Measurements from ENCODE around the gene H1-8.

The H1-8 gene

DNA sequence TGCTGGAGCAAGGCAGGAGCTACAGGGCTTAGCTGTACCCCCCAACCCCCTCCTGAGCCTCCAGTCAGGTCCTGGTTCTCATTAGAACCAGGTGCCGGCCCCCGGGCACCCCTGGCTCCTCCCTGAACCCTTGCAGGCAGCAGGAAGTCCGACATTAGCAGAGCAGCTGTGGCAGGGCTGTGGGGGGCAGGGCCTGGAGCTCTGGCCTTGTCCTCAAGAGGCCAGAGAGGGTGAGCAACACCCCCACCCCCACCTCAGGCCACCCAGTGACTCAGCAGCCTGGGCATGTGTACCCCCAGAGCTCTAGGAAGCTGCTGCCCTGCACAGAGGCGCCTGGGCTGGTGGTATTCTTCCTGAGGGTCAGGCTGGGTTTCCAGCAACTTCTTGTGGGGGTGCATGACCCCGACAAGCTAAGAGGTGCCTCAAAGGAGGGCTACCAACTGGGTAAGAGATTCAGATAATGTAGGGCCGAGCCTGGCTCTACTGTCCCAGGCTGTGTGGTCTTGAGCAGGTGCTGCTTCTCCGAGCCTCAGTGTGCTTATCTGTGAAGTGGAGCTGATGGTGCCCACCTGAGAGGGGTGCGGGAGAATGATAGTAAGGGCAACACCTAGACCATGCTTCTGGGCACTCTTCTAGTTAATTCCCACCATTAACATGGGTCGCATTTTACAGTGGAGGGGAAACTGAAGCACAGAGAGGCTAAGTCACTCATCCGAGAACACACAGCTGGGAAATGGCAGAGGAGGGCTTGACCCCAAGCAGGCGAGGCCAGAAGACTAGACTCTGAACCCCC lies 16.0 kb downstream of the H1-8 start:
- no peak overlapping the region for H3K4me3 ChIP-seq (ENCODE audit: control insufficient read depth, low read depth, low read length)
- TF ChIP-seq, protein P1, sequence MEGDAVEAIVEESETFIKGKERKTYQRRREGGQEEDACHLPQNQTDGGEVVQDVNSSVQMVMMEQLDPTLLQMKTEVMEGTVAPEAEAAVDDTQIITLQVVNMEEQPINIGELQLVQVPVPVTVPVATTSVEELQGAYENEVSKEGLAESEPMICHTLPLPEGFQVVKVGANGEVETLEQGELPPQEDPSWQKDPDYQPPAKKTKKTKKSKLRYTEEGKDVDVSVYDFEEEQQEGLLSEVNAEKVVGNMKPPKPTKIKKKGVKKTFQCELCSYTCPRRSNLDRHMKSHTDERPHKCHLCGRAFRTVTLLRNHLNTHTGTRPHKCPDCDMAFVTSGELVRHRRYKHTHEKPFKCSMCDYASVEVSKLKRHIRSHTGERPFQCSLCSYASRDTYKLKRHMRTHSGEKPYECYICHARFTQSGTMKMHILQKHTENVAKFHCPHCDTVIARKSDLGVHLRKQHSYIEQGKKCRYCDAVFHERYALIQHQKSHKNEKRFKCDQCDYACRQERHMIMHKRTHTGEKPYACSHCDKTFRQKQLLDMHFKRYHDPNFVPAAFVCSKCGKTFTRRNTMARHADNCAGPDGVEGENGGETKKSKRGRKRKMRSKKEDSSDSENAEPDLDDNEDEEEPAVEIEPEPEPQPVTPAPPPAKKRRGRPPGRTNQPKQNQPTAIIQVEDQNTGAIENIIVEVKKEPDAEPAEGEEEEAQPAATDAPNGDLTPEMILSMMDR (IDR thresholded peaks at IDR 0.05; ENCODE audit: control insufficient read depth, insufficient read depth, low read depth, low read length, missing control alignments), result no peak
- DNase-seq (ENCODE audit: low read depth), result peak; percentile 43

DNA sequence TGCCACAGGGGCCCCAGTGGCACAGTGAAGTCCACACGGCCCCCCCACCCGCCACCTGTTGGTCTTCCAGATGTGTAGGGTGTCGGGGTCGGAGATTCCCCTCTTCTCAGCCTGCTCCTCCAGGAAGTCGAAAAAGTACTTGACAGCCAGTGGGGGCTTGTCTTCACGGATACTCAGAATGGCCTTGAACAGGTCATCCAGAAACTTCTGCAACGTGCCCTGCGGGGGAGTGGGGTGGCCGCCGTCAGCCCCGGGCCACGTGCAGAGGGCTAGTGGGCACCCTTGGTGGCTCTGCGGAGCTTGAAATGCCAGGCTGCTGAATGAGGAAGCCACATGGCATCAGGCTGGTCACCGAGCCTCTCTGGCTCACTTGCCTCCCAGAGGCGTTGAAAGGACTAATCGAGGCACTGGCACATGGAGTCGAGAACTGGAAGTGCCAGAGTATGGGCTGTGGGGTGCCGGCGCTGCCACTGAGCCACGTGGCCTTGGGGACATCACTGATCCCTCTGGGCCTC lies 16.6 kb downstream of the H1-8 start:
- DNase-seq (ENCODE audit: low read depth), result no peak
- TF ChIP-seq, protein P1 (IDR thresholded peaks at IDR 0.05; ENCODE audit: control insufficient read depth, insufficient read depth, low read depth, low read length, missing control alignments), result no peak
- no peak overlapping the region for H3K4me3 ChIP-seq (ENCODE audit: control insufficient read depth, low read depth, low read length)

DNA sequence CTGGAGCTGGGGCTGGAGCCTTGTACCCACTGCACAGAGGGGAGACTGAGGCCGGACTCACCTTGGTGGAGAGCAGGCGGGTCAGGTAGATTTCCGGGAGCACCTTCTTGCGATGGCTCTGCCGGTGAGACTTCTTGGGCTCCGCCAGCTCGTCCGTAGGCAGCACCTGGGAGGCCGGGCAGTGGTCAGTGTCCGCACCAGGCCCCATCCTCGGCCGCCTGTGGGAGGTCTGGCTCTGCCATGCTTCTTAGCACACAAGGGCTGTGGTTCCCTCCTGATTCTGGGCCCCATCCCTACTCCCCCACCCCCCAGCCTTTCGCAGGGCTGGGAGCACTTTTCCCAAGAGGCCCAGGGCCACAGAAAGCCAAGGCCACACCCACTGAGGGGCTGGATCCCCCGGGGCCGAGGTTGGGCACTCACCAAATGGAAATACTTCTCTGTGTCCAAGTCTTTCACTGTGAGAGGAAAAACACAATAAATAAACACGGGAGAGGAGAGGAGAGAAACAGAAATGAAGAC lies 17.4 kb downstream of the H1-8 start:
- peak overlapping the region; percentile 29 for H3K4me3 ChIP-seq (ENCODE audit: control insufficient read depth, low read depth, low read length)
- TF ChIP-seq, protein P1 (IDR thresholded peaks at IDR 0.05; ENCODE audit: control insufficient read depth, insufficient read depth, low read depth, low read length, missing control alignments), result no peak
- peak; percentile 29 for DNase-seq (ENCODE audit: low read depth)

DNA sequence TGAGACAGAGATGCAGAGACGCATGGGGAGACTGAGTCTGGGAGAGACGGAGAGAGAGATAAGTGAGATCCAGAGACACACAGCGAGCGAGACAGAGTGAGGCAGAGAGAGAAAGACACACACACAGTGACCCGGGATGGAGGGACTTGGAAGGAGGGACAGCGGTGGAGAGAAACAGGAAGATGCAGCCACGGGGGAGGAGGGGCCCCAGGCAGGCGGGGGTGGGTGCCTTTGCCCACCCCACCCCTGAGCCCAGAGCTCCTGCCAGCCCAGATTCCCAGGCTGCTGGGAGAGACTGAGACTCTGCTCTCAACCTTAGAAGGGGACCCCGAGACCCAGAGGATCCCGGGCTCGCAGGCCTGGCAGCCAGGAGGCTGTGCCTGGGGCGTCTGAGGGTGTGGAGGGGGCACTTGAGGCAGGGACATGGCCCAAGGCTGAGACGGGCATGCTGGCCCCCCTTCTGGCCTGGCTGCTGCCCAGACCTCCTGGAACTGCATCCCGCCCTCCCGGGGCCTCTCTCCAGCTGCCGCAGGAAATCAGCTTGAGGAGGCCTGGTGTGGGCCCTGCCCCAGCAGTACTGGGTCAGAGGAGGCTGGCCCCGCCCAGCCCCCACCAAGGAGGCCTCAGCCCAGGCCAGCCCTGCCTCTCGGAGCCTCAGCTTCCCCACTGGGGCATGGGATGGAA lies 18.1 kb downstream of the H1-8 start:
- TF ChIP-seq, protein P1 (IDR thresholded peaks at IDR 0.05; ENCODE audit: control insufficient read depth, insufficient read depth, low read depth, low read length, missing control alignments), result no peak
- H3K4me3 ChIP-seq (ENCODE audit: control insufficient read depth, low read depth, low read length), result peak overlapping the region; percentile 7
- DNase-seq (ENCODE audit: low read depth), result peak; percentile 51

DNA sequence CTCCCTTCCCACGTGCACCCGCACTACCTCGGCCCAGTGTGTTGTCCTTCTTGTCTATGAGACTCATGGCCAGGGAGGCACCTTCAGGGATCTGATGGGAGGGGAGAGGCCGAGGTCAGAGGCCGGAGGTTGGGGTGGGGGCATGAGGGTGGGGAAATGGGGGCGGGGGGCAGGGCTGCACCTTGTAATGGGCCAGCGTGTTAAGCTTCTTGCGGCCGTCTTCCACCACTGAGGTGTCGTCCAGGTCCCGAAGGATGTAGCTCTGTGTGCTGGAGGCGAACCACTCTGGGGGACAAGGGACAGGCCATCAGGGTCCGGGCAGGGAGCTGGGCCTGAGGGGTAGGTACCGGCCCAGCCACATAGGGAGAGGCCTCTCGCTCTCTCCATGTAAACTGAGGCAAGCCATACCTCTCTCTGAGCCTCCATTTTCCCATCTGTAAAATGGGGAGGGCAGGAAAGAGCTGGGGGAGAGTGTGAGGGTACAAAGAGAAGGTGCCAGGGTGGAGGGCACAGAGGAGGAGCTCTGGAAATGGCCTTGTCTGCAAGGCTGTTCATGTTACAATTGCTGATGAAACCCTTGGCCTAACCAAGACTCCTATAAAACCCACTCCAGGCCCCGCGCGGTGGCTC lies 18.8 kb downstream of the H1-8 start:
- no peak overlapping the region for H3K4me3 ChIP-seq (ENCODE audit: control insufficient read depth, low read depth, low read length)
- DNase-seq (ENCODE audit: low read depth), result no peak
- TF ChIP-seq, protein P1 (IDR thresholded peaks at IDR 0.05; ENCODE audit: control insufficient read depth, insufficient read depth, low read depth, low read length, missing control alignments), result no peak

DNA sequence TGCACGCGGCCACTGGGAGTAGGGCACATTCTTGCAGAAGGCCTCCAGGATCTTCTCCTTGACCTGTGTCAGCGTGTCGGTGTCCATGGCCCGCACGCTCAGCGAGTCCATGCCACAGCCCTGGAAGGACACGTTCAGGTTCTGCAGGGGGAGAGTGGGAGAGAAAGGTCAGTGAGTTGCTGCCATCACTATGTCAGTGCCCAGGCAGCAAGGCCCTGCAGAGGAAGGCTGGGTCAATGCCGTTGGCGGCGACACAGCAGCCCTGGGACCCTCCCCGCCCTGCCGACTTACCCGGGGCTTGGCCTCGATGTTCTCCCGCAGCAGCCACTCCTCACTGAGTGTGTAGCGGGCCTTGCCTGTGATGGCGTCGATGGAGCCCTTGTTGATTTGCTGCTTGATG lies 19.8 kb downstream of the H1-8 start:
- TF ChIP-seq, protein P1 (IDR thresholded peaks at IDR 0.05; ENCODE audit: control insufficient read depth, insufficient read depth, low read depth, low read length, missing control alignments), result no peak
- no peak for DNase-seq (ENCODE audit: low read depth)

More for the DNA sequence above, 19.8 kb downstream of the H1-8 start:
- H3K4me3 ChIP-seq (ENCODE audit: control insufficient read depth, low read depth, low read length), result no peak overlapping the region
